Right ventricle myocardium inferior (tissue), 1 donor: Measurements from ENCODE around the gene DGCR8. TPM values are rescaled to one million over a fixed set of nuclear protein-coding genes. Genes with fewer than 3 reads are reported as not detected.

Experiments used
- ATAC-seq: fragments of 200-7000 bp; cut with Tn5 transposase; one replicate; pipeline ENCODE4 v1.9.1; 2020; ENCODE audit warnings: mild to moderate bottlenecking, moderate library complexity
- DNase-seq: peaks from one replicate; pipeline ENCODE4 v3.0.0; 2021; ENCODE audit errors: missing footprints
- intact Hi-C: fragments of 100-400 bp; cut with DNase I; formaldehyde crosslinking; loops from one replicate; pipeline ENCODE4 v1.11.0; 2022
- total RNA-seq: library from RNA; stranded (reverse); fragmentation: NEBNext Ultra II Directional; extraction: Animal tissue kit (Norgen Biotek cat#: 25700); gene quantifications from one replicate; pipeline ENCODE4 v1.2.1, GENCODE V29; 2021
- donor health status: DM: no; HTN: yes; CAD: no; lungs with severe emphysema.

DGCR8 gene
- total RNA-seq, 1 donor from 2014 or later = 18.0 TPM

DNA sequence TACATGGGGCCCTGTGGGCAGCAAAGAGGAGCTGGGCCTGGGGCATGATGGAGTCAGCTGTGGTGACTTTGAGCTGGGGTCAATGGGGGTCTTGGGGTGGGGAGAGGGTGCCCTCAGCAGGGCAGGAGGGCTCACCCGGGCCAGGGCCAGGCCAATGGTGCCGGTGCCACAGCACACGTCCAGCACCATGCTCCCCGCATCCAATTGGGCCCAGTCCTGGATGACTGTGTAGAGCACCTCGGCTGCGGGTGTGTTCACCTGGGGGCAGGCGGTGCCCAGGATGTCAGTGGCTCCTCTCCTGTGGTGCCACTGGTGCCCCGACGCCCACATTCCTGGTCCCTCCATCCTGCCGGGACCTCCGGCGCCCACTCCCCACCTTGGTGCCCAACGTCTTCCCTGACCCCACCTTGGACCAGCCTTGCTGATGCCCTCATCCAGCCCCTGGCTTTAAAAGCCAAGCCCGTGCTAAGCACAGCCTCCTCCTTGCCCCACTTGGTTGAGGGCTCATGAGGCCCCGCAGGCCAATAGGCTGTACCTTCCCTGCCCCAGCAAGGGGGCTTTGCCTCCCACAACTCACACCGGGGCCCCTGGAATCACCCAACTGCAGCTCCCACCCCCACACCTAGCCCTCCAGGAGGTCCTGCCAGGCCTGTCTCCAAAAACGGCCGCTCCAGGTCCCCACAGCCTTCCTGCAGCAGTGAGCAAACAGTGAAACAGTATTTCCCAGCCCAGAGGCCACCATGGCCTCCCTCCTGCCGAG, 33.7 kb downstream of the DGCR8 start:
- intact Hi-C loops = loop anchor here (10.0 kb wide), 1 partner anchor 259 kb away; the partner anchor contains the start of genes GNB1L and RTL10
- DNase-seq (peak; percentile 47), ATAC-seq (no peak)

DNA sequence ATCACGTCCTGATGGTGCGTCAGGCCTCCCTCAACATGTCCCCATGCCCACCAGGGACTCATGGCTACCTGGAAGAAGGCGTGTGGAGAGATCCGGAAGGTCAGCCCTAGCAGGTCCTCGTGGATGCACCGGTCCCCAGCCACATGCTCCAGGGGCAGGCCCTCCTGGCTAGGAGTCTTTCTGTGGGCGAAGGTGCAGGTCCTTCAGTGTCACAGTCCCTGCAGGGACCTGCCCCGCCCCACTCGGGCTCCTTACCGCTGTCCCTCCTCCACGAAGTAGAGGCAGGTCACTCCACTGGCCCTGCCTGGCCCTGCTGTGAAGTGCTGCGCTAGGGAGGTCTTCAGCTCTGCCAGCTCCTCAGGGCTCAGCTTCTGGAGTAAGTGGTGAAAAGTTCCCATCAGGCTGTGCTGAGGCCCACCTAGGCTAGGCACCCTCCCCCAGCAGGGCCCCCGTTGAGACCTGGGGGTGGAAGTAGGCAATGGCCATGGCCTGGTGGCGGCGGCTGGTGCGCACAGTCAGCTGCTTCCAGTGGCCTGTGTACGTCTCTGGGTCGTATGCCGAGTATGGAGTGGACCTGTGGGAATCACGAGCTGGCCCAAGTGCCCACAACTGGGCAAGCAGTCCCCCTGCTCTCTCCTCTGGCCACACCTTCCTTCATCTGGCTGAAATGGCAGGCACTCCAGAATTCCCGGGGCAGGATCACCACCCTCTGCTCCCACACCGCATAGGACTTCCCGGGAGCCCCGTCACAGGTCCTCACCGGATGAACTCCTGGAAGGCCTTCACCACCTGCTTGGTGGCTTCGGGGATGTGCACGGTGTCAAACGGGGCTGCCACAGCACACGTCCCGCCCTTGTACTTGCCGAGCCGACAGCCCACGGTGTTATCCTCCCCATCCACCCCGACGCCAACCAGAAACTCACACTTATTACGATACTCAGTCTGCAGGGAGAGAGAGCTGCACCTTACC, 34.8 kb downstream of the DGCR8 start:
- peak; percentile 57 for DNase-seq
- ATAC-seq = no peak
- intact Hi-C loops = loop anchor here (5.0 to 10.0 kb wide), 2 partner anchors 32 to 260 kb away; partner anchors contain the start of genes DGCR8, GNB1L and RTL10

DNA sequence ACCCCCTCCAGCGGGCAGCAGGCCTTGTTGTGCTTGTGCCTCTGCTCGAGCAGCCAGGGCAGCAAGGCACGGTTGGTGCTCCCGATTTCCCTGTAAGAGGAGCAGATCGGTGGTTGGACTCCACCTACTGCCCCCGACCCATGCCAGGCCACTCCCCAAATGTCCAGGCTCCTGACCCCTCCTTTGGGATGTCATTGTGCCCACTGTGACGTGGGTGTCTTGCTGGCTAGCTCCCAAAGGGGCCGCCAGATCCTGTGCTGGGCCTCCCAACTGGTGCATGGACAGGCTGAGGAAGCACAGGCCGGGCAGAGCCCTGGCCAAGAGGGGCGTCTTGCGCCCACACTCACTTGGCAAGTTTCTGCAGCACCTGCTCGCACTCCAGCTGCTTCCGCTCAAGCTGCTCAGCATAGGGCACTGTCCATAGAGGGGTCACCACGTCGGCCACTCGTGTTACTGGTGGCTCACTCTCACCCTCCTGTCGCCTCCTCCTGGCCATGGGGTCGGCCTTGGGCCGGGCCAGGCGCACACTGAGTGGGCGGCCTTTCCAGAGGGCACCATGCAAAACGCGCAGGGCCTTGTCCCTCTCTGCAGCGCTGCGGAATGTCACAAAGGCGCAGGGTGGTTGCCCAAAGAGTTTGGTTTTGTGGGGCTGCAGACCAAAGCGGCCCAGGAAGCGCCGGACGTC, 35.8 kb downstream of the DGCR8 start, which contains the start of gene RANBP1:
TSS of gene RANBP1 (plus strand) at position 414 of the 685 bp plus-strand sequence. CDS start at position 495, 81 bp downstream.
- intact Hi-C loops = loop anchor here (5.0 to 10.0 kb wide), 2 partner anchors 34 to 261 kb away; partner anchors contain the start of genes DGCR8, GNB1L and RTL10
- DNase-seq (peak; percentile 67), ATAC-seq (no peak)

DNA sequence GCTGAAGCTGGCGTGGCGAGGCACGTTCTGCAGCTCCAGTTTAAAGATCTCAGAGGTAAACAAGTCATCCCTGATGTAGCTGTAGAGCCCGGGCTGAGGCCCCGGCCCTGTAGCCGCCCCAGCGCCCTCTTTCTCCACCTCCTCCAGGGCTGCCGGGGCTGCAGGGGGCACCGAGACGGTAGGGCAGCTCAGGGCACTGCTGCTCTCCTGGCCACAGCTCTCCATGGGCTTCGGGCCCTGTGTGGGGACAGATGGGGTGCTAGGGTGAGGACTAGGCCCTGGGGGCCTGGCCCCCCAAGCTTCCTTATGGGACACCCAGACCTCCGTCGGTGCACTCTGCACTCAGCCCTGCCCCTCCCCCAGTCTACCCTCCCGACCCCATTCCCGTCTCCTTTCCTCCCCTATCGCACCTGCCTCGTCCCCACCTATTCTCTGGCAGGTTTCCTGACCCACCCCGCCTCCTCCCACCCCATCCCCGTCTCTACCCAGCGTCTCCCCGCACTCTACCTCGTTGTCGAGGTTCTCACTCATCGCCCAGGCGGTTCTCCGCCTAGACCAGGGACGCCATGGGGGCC, 36.4 kb downstream of the DGCR8 start:
- peak; percentile 70 for DNase-seq
- peak; percentile 2 for ATAC-seq
- intact Hi-C loops = loop anchor here (5.0 to 10.0 kb wide), 2 partner anchors 34 to 262 kb away; partner anchors contain the start of genes DGCR8, GNB1L and RTL10

DNA sequence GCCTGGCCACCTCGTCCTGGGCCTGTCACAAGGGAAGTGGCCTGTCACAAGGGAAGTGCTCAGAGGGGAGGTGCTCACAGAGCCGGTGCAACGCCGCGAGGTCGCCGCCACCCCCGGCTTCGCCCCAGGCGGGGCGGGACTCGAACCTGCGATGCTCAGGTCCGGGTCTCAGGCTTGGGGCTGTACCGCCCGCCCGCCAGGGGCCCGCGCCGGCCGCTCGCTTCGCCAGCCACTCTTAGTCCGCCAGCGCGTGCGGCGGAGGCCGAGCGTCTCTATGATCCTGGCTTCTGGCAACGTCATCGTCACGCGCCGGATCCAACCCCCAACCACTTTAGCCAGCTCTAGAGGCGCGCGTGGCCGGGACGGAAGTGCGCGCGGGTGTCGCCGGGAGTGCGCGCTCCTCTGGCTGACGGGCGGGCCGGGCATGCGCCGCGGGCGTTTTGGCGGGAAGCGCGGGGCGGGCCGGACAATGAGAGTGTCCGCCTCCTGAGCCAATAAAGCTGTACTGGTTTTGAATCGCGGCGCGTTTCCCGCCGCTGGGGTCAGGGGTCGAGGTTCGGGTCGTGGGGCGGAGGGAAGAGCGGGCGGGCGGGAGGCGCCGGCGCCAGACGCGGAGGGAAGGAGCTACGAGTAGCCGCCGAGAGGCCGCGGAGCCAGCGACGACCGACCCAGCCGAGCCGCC, 37.1 kb downstream of the DGCR8 start, which contains the start of gene TRMT2A:
TSS of gene TRMT2A (minus strand) at position 276 of the 682 bp plus-strand sequence. CDS start 320 bp downstream, outside the sequence.
- intact Hi-C loops = loop anchor here (5.0 to 10.0 kb wide), 2 partner anchors 35 to 262 kb away; partner anchors contain the start of genes DGCR8, GNB1L and RTL10
- DNase-seq (peak; percentile 99), ATAC-seq (peak; percentile 95)

DNA sequence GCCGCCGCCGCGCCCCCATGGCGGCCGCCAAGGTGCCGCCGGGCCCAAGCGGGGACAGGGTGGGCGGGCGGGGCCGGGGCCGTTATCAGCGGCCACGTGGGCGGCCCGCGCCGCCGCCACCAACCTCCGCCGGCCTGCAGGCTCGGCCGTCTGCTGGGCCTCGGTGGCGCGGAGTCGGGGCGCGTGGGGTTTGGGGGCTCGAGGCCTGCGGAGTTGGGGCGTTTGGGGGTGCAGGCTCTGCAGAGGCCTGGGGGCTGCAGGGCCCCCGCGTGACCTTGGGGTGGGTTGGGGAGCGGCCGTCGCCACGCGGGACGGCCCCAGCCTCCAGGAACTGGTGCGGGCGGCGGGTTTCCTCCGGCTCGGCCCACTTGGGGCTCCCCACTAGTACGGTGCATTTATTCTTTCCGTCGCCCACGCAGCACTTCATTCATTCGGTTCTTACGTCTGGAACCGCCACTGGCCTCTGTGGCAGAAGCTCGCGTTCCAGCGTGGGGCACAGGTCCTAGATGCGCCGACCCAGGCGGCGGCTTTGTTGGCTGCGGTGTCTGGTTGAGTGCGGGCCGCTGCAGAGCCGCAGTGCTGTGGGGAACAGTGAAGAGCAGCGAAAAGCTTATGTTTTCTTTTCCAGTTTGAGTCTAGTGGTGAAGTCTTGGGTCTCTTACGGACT, 37.7 kb downstream of the DGCR8 start:
- peak; percentile 69 for DNase-seq
- intact Hi-C loops = loop anchor here (5.0 to 10.0 kb wide), 2 partner anchors 35 to 263 kb away; partner anchors contain the start of genes DGCR8, GNB1L and RTL10
- ATAC-seq = no peak

DNA sequence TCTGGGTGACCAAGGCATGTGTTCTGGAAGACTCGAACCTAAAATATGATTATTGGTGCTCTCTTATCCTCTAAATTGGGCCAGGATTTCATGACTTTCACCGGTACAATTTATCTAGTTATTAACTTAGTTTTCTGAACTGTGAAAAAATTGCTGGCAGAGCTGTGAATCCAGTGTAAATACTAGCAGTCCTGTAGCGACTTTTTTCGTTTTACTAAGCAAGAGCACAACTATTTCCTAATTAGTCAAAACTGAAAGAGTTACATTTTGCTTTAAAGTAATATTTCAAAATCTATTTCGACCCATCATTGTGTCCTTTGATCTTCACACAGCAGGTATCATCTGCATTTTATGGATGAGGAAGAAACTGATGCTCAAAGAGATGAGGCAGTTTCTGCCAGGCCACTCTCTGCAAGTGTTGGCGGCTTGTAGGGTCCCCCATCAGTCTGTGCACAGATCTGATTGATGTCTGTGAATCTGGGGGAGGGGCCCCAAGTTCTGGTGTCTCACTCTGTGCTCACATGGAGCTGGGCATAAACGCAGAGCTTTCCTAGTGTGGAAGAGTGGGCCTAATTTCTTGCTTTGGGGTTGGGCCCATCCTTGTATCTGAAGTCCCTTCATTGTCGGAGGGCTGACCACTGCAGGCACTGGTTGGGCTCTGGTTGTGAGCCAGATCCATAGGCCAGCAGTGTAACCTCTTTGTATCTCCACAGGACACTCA, 38.4 kb downstream of the DGCR8 start:
- ATAC-seq (no peak), DNase-seq (peak; percentile 46)
- intact Hi-C loops = loop anchor here (5.0 to 10.0 kb wide), 2 partner anchors 36 to 264 kb away; partner anchors contain the start of genes DGCR8, GNB1L and RTL10

DNA sequence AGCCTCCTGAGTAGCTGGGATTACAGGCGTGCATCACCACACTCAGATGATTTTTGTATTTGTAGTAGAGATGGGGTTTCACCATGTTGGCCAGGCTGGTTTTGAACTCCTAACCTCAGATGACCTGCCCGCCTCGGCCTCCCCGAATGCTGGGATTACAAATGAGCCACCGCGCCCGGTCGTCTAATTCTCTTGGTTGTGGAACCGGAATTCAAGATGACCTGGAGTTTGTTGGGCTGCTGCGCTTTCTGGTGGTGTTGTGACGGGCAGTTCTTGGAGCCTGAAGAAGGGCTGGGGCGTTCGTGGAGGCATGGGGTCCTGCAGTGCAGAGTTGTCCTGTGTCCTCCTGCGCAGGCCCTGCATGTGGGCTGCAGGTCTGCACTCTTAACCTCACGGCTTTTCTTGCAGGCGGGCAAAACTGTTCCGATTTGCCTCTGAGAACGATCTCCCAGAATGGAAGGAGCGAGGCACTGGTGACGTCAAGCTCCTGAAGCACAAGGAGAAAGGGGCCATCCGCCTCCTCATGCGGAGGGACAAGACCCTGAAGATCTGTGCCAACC, 41.9 kb downstream of the DGCR8 start:
- ATAC-seq (no peak), DNase-seq (peak; percentile 40)
- intact Hi-C loops = no loop called here

DNA sequence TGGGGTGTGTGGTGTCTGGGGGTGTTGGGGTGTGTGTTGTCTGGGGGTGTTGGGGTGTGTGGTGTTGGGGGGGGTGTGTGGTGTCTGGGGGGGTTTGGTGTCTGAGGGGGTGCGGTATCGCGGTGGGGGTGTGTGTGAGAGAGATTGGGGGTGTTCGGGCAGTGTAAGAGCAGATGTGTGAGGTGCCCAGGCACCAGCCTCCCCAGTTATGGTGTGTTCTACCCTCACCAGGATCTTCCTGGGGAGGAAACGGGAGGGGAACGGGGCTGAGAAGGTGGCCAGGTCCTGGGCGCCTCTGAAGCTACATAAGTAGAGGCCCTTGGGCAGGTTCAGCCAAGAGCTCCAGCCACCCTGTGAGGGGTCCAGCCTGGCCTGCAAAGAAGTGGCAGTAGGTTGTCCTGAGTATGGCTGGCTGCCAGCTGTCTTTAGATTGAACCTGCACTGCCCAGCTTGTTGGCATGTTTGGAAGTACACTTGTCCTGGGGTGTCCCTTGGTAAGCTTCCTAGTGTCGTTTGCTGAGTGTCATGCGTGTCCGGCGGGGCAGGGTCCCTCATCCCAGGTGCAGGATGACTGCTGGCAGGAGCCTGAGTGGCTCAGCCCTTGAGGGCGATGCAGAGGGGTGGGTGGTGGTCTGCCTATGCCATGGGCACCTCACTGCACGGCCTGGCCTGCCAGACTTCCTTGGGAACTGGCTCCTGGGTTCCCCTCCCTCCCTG, 43.5 kb downstream of the DGCR8 start:
- ATAC-seq (no peak), DNase-seq (no peak)
- intact Hi-C loops = no loop called here

DNA sequence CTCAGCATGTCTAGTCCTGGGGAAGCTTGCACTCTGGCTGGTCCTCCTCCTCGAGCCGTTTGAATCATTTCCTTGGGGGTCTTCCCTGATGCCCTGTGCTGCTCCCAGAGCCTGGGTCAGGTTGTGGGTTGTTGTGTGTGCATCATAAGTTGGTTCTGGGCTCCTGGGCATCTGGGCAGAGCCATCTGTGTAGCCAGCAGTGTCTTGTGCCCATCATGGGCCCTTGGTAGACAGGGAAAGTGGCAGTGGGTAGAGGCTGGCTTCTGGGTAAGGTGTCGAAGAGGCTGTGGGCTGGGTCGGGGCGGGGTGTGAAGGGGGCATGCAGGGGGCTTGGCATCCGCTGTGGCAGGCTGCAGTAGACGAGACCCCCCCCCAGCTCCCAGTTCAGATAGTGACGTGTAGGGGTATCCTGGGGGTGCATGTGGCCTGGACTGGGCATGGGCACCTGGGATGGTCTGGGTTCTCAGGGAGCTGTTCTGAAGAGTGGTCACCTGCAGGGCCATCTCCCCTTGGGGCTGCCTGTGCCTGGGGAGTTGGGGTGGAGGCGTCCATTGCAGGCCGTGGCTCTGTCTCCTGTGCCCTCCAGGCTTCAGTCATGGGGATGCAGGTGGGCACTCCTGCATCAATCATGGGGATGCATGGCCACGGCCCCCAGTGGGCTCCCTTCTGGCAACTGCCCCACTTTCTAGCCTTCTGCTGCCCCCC, 44.2 kb downstream of the DGCR8 start:
- intact Hi-C loops = no loop called here
- DNase-seq = no peak
- no peak for ATAC-seq

DNA sequence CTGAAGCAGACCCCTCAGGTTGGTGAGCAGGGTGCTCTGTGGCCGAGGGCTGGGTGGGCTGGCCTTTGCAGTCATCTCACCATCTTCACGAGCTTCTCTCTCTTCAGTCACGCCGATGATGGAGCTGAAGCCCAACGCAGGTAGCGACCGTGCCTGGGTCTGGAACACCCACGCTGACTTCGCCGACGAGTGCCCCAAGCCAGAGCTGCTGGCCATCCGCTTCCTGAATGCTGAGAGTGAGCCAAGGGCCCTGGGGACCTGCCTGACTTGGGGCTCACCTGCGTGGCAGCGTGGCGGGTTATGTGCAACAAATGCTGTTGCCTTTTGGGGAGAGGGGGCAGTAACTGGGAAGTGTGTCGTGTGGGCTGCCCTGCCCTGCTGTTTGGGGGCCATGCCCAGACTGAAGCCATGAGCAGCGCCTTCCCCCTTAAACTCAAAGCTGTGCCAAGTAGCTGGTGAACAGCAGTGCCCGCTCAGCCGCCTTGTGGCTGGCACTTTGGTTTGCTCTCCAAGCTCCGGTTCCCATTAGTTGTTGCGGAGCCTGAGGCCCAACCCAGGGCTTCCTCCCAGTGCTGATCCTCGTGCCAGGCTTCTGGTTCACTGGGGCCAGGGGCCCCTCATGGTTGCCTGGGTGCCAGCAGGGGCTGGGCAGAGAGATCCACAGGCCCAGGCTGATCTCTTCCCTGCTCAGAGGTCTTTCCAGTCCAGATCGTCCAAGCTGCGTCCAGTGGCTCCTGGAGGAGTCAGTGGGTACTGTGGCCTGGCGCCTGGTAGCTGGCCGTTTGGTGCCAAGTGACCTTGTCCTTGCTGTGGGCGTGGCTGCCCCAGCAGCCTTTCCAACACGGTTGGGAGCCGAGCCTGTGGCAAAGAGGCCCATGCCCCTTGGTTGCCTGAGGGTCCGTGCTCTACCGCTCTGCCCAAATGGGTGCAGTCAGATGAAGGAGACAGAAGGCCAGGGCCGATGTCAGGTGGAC, 45.4 kb downstream of the DGCR8 start:
- DNase-seq = no peak
- intact Hi-C loops = no loop called here
- ATAC-seq = no peak

DNA sequence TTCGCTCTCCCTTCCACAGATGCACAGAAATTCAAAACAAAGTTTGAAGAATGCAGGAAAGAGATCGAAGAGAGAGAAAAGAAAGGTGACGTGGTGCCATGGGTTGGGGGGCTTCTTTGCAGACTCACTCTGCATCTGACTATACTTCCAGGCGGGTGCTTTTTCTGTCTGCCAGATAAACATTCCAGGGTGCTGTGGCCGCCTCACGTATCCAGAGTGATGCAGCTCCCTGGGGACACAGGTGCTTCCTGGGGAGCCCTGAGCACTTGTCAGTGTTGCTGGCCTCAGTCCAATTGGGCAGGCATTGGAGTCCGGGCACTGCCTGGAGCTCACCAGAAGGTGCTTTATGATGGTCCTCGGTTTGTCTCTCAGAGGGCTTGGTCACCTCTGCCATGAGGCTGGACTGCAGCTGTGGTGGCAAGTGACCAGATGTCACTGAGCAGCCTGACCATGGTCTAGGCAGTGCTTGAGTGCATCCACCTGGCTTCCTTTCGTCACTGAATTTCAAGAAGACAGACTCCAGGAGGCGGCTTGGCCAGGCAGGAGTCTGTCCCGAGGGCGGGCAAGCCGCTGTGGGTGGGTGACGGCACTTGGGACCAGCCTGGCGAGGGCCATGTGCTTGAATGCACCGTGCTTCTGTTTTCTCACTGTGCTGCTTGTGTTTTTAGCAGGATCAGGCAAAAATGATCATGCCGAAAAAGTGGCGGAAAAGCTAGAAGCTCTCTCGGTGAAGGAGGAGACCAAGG, 46.4 kb downstream of the DGCR8 start:
- DNase-seq = no peak
- ATAC-seq = no peak
- intact Hi-C loops = no loop called here

DNA sequence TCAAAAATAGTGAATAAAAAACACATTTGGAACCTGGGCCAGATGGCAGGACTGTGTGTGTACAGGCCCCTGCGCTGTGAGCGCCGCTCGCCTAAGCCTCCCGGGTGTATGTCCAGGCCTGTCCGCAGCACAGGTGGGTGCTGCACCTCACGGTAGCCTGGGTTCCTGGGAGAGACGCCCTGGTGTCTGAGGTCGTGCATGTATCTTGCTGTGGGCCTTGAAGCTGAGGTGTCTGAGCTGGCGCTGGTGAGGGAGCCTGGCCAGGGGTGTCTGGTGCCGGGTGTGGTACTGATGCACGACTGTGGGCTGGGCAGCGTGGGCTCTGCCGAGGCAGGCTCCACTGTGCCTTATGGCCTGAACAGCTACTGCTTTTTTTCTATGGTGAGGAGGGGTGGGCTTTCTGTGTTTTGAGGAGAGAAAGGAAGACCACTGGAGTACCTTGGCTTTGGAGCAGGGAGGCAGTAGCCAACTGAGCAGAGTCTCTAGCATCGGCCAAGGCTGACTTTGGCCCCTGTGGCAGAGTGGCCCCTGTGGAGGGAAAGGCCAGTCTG, 47.4 kb downstream of the DGCR8 start:
- intact Hi-C loops = no loop called here
- DNase-seq (no peak), ATAC-seq (no peak)
